Ishikawa (cell line): ENCODE measurements around the gene LDB3.

Source experiments
- CEBPB ChIP-seq: IDR thresholded peaks from 2 replicates; pipeline ENCODE4 v1.6.1; 2012
- CREB1 ChIP-seq: IDR thresholded peaks from 2 replicates; pipeline ENCODE4 v1.6.1; 2012; ENCODE audit warnings: low read depth
- EGR1 ChIP-seq: IDR thresholded peaks from 2 replicates; pipeline ENCODE4 v1.6.1; 2012
- EP300 ChIP-seq: IDR thresholded peaks from 2 replicates; pipeline ENCODE4 v1.6.1; 2012; ENCODE audit warnings: borderline replicate concordance
- FOXM1 ChIP-seq: IDR thresholded peaks from 2 replicates; pipeline ENCODE4 v1.6.1; 2012; ENCODE audit warnings: low read depth, borderline replicate concordance
- NFIC ChIP-seq: IDR thresholded peaks from 2 replicates; pipeline ENCODE4 v1.6.1; 2012
- RAD21 ChIP-seq: IDR thresholded peaks from 2 replicates; pipeline ENCODE4 v1.6.1; 2012; ENCODE audit warnings: low read depth
- TAF1 ChIP-seq: IDR thresholded peaks from 2 replicates; pipeline ENCODE4 v1.6.1; 2012; ENCODE audit warnings: low read depth, mild to moderate bottlenecking
- TCF12 ChIP-seq: IDR thresholded peaks from 2 replicates; pipeline ENCODE4 v1.6.1; 2012; ENCODE audit warnings: low read depth
- TEAD4 ChIP-seq: IDR thresholded peaks from 2 replicates; pipeline ENCODE4 v1.6.1; 2012
- YY1 ChIP-seq: IDR thresholded peaks from 2 replicates; pipeline ENCODE4 v1.6.1; 2012; ENCODE audit warnings: low read depth
- ZBTB7A ChIP-seq: IDR thresholded peaks from 2 replicates; pipeline ENCODE4 v1.6.1; 2012; ENCODE audit warnings: low read depth
- TF ChIP-seq, protein P1 (sequence below): IDR thresholded peaks from 2 replicates; pipeline ENCODE4 v1.6.1; 2012
- TF ChIP-seq, protein P2 (sequence below): IDR thresholded peaks from 2 replicates; pipeline ENCODE4 v1.6.1; 2012
- TF ChIP-seq, protein P3 (sequence below): IDR thresholded peaks from 2 replicates; pipeline ENCODE4 v1.6.1; 2012; ENCODE audit warnings: low read depth, mild to moderate bottlenecking

The LDB3 gene

DNA sequence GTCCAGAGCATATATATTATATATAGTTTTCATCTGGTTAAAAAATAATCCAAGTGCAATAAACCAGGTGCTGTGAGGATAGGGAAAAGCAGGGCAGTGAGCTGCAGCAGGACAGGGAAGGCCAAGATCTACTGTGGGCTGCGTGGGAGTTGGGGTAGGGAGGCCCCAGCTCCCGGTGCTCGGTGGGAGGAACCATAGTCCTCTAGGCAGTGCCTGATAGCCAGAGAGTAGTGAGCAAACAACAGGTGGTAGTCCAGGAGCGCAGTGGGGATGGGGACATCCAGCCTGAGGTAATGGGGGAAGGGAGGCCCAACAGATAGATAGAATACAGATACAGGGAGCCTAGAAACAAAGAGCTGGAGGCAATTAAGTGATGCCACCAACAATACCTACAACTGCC is 84.0 kb downstream of the LDB3 start:
- TF ChIP-seq CEBPB (no peak), ZBTB7A (no peak), RAD21 (no peak), EGR1 (no peak), FOXM1 (no peak), TCF12 (no peak), TEAD4 (no peak)
- TF ChIP-seq, protein P1, sequence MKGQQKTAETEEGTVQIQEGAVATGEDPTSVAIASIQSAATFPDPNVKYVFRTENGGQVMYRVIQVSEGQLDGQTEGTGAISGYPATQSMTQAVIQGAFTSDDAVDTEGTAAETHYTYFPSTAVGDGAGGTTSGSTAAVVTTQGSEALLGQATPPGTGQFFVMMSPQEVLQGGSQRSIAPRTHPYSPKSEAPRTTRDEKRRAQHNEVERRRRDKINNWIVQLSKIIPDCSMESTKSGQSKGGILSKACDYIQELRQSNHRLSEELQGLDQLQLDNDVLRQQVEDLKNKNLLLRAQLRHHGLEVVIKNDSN = no peak

DNA sequence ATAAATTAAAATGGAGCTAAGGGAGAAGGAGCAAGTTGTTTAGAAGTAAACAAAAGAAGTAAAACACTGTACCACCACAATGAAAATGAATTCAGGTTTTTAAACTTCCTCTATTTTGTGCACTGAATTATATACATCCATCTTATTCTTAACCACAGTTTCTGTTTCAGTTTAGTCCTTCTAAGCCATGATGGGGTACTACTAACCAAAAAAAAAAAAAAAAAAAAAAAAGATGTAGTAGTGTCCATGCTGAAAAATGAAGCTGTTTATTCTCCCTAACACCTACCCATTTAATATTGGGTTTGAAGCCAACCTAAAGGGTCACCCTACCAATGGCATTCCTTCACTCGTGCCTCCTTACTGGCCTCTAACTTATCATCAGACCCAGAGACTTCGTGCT is 84.7 kb downstream of the LDB3 start:
- TF ChIP-seq EGR1 = no peak
- no peak for TF ChIP-seq FOXM1
- no peak for TF ChIP-seq TAF1
- TF ChIP-seq TCF12 = no peak
- TF ChIP-seq NFIC = no peak
- no peak for TF ChIP-seq YY1
- TF ChIP-seq EP300 = no peak
- TF ChIP-seq CREB1 = no peak
- TF ChIP-seq CEBPB = no peak

DNA sequence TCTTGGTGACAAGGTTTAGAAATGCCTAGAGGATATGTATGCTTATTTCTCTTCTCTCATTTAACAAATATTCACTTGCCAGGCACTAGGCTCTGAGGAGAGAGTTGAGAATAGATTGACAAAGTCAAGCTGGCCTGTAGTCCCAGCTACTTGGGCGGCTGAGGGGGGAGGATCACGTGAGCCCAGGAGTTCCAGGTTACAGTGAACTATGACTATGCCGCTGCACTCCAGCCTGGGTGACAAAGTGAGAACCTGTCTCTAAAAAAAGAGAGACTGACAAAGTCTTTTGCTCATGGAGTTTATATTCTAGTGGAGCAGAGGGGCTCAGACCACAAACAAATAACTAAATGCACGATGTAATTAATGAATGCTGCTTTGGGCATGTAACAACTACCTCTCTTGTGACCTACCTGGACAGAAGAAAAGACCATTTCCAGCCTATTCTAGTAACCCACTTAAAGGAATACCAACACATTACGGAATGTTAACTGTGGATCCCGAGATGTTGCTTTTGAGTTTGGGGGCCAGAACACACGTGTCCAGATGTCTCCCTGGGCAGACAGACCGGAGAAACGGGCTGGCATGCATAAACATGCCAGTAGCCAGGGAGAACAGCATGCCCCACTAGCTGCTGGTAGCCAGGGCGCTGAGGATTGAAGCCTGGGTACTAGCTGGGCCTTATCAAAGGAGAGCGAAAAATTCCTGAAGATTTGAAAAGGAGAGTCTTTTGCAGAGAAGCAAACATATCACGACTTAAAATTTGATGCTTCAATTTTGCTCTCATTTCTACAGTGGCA is 85.5 kb downstream of the LDB3 start:
- no peak for TF ChIP-seq EGR1
- TF ChIP-seq TCF12 = no peak
- TF ChIP-seq FOXM1 = no peak
- TF ChIP-seq, protein P1 = no peak
- no peak for TF ChIP-seq TAF1
- TF ChIP-seq CEBPB = no peak
- TF ChIP-seq RAD21 = no peak
- TF ChIP-seq, protein P2, sequence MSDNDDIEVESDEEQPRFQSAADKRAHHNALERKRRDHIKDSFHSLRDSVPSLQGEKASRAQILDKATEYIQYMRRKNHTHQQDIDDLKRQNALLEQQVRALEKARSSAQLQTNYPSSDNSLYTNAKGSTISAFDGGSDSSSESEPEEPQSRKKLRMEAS = no peak
- TF ChIP-seq NFIC = no peak
- TF ChIP-seq TEAD4 = no peak
- TF ChIP-seq EP300 = no peak
- TF ChIP-seq, protein P3, sequence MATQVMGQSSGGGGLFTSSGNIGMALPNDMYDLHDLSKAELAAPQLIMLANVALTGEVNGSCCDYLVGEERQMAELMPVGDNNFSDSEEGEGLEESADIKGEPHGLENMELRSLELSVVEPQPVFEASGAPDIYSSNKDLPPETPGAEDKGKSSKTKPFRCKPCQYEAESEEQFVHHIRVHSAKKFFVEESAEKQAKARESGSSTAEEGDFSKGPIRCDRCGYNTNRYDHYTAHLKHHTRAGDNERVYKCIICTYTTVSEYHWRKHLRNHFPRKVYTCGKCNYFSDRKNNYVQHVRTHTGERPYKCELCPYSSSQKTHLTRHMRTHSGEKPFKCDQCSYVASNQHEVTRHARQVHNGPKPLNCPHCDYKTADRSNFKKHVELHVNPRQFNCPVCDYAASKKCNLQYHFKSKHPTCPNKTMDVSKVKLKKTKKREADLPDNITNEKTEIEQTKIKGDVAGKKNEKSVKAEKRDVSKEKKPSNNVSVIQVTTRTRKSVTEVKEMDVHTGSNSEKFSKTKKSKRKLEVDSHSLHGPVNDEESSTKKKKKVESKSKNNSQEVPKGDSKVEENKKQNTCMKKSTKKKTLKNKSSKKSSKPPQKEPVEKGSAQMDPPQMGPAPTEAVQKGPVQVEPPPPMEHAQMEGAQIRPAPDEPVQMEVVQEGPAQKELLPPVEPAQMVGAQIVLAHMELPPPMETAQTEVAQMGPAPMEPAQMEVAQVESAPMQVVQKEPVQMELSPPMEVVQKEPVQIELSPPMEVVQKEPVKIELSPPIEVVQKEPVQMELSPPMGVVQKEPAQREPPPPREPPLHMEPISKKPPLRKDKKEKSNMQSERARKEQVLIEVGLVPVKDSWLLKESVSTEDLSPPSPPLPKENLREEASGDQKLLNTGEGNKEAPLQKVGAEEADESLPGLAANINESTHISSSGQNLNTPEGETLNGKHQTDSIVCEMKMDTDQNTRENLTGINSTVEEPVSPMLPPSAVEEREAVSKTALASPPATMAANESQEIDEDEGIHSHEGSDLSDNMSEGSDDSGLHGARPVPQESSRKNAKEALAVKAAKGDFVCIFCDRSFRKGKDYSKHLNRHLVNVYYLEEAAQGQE = no peak
- no peak for TF ChIP-seq YY1

DNA sequence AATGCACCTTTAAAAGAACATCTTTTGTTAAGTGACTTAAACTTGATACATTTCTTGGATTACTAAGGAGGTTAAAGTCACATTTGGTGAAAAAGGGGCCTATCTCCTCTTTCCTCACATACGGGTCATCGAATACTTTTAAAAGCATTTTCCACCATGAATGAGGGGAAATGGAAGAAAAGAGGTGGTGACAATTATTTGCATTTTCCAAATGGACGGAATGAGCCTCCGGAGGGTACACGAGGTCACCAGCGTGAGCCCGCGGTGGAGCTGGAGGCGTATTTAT is 87.1 kb downstream of the LDB3 start:
- TF ChIP-seq CREB1 = no peak
- TF ChIP-seq, protein P2 = peak; percentile 75; the same call in 1 of the 2 replicates
- TF ChIP-seq, protein P3 = no peak

DNA sequence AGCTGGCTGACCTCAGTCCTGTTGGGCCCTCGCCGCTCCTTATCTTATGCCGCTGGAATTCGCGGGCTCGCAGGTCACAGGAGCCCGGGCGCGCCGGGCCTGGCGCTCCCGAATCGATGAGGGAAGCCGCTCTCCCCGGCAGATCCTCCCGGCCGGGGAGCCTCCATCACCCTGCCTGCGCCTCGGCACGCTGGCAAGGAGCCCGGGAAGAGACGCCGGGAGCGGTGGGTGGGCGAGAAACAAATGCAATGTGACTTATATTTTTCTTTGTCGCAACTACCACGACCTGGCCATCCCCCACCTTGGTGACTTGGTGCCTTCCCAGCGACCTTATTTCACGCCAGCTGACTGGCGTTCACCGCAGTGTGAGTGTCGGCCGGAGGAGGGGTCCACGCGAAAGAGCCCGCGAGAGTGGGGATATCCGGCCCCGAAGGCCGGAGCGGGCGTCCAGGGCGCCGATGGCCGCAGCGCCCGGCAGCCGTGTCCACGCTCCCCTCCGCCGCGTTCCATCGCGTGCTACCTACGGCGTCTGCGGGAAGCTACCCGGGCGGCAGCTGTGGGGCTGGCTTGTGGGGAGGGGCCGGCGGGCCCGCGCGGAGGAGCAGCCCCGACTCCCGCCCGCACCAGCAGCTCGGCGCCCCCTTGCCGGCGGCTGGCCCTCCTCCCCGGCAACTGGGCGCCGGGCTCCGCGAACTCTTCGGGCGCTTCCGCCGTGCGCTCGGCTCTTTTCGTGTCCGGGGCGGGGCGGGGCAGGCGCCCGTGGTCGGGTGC is 87.6 kb downstream of the LDB3 start:
- TF ChIP-seq, protein P1 = 0 out of 2 replicates have a peak, but pooled peaks have one; percentile 7
- TF ChIP-seq NFIC (peak; percentile 46), YY1 (0 out of 2 replicates have a peak, but pooled peaks have one; percentile 51), EGR1 (peak; percentile 25), FOXM1 (peak; percentile 28; the same call in 1 of the 2 replicates), ZBTB7A (peak; percentile 46), TEAD4 (peak; percentile 76), CEBPB (no peak), TAF1 (peak; percentile 30), CREB1 (no peak), RAD21 (no peak)
- TF ChIP-seq, protein P2 = peak; percentile 63; the same call in 1 of the 2 replicates
- TF ChIP-seq, protein P3 = no peak
